ENCODE data around the gene LRFN3.

DNA sequence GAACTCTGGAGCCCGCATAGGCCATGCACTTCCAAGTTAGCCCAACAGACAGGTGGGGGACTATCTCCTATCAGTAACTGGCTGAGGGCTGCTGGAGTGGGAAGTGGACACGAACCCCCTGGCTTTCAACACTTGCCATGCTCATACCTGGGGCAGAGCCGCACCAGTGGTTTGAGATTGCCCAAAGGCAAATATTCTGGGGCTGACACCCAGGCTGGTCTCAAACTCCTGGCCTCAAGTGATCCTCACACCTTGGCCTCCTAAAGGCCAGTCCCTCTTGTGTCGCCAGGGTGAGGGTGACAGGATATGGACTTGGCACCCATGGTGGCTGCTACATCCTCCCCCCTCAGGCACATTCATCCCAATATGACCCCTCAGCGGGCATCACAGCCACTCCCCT is 49.0 kb upstream of the LRFN3 start:
- TF ChIP-seq, protein P1, sequence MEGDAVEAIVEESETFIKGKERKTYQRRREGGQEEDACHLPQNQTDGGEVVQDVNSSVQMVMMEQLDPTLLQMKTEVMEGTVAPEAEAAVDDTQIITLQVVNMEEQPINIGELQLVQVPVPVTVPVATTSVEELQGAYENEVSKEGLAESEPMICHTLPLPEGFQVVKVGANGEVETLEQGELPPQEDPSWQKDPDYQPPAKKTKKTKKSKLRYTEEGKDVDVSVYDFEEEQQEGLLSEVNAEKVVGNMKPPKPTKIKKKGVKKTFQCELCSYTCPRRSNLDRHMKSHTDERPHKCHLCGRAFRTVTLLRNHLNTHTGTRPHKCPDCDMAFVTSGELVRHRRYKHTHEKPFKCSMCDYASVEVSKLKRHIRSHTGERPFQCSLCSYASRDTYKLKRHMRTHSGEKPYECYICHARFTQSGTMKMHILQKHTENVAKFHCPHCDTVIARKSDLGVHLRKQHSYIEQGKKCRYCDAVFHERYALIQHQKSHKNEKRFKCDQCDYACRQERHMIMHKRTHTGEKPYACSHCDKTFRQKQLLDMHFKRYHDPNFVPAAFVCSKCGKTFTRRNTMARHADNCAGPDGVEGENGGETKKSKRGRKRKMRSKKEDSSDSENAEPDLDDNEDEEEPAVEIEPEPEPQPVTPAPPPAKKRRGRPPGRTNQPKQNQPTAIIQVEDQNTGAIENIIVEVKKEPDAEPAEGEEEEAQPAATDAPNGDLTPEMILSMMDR (conservative IDR thresholded peaks at IDR 0.05), result no peak
- no peak for TF ChIP-seq ZFX (IDR thresholded peaks at IDR 0.05)

All from C4-2B (cell line).